ENCODE results near the gene TEX14.

DNA sequence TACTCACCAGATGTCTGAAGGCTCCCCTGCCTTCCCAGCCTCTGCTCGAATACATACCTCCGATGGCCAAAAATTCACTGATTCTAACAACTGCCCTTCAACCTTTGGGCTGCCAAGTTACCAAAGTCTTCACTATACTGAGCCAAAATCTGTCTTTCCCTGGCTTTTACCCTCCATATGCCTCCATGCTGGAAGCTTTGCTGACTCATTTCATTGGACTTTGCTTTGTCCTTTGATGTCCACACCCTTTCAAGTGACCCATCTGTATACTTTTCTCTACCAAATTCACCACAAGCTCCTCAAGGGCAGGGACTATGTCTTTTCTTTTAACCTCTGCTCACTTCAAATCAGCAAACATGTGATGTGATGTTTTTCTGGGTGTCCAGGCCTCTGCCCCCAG lies 156.4 kb downstream of the TEX14 start:
- TF ChIP-seq POLR2A (IDR thresholded peaks at IDR 0.05) = no peak
- TF ChIP-seq, protein P1, sequence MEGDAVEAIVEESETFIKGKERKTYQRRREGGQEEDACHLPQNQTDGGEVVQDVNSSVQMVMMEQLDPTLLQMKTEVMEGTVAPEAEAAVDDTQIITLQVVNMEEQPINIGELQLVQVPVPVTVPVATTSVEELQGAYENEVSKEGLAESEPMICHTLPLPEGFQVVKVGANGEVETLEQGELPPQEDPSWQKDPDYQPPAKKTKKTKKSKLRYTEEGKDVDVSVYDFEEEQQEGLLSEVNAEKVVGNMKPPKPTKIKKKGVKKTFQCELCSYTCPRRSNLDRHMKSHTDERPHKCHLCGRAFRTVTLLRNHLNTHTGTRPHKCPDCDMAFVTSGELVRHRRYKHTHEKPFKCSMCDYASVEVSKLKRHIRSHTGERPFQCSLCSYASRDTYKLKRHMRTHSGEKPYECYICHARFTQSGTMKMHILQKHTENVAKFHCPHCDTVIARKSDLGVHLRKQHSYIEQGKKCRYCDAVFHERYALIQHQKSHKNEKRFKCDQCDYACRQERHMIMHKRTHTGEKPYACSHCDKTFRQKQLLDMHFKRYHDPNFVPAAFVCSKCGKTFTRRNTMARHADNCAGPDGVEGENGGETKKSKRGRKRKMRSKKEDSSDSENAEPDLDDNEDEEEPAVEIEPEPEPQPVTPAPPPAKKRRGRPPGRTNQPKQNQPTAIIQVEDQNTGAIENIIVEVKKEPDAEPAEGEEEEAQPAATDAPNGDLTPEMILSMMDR (IDR thresholded peaks at IDR 0.05) = no peak
